GM18951 (cell line): Measurements from ENCODE around the gene TMEM120A.

Experiments used
- POLR2A ChIP-seq: IDR thresholded peaks from 4 replicates; pipeline ENCODE4 v1.6.1; 2011; ENCODE audit warnings: mild to moderate bottlenecking; ENCODE audit not compliant: insufficient read length, insufficient read depth; ENCODE audit errors: extremely low read depth
- in situ Hi-C: fragments of 300-500 bp; cut with MboI; formaldehyde crosslinking; loops from one replicate; pipeline ENCODE4 v1.12.0; 2022; ENCODE audit warnings: low sequenced_read_pairs, mixed read lengths, inconsistent platforms; ENCODE audit not compliant: unreplicated experiment

The TMEM120A gene

DNA sequence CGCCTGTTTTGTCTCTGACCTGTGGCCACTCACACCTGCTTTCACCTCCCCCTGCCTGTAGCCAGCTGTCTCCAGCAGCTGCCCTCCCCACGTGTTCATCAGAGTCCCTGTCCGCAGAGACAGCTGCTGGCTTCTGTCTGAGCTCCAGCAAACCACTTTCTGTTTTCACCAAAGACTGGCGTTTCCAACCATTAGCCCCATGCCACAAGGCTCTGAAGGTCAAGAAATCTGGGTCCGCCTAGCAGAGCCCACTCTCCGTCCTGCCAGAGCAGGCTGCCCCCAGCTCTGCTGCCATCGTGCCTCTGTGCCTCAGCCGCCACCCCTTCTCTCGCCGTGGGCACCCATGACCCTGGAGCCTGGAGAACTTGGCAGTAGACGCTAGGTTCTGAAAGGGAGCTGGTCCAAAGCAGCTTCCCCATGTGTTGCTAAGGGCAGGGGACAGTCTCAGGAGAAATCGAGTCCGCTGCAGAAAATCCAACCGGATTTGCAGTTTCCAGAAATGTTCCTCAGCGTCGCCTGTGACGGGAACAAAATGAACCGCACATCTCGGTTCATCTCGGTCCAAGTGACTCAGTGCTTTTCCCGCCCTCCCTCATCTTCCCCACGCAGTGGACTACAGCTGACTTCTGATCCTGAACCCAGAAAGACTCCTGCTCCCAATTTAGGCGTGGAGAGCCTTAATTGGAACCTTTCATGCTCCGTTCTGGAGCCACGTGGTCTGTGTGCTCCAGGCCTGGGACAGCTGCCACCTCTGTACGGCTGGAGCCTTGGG, 28.0 kb downstream of the TMEM120A start:
- no peak for TF ChIP-seq POLR2A
- in situ Hi-C loops: no loop called here

DNA sequence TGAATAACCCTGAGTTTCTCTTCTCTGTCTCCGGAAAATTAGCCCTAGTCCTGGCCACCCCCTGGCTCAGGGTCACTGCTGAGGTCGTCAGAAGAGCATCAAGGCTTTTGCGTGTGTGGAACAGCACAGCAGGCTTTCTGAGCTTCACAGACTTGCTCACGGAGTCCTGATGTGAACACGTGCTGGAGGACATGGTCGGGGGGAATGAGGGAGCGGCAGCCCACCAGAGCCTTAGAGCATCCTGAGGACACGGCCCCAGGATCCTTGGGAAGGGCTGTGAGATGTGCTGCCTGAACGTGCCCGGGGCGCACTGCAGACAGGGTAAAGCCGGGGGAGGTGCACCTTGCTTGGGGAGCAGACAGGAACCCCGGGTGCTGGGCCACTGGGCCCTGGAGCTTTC, 28.8 kb downstream of the TMEM120A start:
- in situ Hi-C loops: no loop called here
- no peak for TF ChIP-seq POLR2A

DNA sequence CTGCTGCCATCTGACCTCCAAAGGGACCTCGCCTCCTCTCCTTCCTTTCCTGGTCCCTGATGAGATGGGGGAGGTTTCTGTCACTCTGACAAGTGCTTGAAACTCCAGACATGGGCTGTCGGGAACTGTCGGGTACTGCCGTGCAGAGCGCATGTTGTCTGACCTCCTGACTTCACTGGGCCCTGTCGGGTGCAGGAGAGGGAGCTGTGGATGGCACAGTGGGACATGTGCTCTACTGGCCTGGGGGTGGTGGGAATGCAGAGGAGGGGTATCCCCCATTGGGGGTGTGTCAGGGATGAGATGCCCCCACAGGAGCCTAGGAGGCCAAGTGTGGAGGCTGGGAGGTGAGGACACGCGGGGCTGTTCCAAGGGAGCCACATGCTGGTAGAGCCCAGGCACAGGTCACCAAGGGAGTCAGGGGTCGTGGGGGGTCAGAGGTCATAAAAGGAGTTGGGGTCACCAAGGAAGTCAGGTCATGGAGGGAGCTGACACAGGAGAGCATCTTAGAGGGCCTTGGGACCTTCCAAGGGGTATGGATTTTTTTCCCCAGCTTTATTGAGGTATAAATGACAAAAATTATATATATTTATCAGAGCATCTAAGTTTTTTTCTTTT, 30.9 kb downstream of the TMEM120A start:
- TF ChIP-seq POLR2A: no peak
- in situ Hi-C loops: no loop called here

DNA sequence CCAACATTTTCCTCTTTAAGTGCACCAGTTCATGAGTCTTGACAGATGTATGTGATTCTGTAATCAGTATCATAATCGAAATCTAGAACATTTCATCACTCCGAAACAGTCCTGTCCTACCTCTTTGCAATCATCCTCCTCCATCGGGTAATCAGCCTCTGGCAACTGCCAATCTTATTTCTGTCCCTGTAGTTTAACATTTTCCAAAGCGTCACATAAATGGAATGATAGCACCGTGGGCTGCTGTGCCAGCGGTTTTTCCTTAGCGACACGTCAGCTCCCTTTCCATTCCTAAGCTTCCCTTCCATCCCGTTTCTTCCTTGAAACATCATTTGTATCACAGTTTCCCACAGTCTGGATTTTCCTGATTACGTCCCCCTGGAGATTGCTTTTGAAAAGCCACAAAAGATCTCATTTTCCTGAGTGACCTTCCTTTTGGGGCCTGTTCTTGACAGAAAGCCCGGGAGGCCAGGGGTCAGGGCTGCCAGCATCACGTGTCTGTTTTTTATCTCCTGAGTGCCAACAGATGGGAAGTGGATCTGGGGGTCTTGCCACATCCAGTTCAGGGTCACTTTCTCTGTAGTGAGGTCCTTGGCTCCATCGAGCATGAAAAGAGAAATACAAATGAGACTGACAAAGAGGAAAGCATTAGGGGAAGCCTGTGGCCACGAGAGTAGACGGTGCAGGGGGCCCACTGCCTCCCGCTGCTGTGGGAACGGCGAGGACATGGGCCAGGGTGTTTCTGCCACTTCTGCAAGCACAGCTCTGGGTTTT, 31.6 kb downstream of the TMEM120A start:
- in situ Hi-C loops: no loop called here
- no peak for TF ChIP-seq POLR2A

DNA sequence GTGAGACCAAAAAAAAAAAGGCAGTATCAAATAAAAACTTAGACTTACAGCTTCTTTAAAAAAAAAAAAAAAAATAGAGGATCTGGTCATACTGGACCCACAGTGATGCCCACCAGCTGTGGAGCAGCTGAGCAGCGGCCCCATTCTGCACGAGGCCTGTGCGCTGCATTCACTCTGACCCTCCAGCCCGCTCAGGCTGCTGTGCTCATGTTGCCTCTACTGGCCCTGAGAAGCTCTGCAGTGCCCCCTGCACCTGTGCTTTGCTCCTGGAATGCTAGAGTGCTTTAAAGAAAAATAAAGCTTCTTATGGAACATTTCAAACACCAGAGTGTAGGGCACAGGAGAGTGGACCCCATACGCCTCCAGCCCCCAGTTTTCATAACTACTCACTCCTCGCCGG, 33.2 kb downstream of the TMEM120A start:
- in situ Hi-C loops: no loop called here
- no peak for TF ChIP-seq POLR2A

DNA sequence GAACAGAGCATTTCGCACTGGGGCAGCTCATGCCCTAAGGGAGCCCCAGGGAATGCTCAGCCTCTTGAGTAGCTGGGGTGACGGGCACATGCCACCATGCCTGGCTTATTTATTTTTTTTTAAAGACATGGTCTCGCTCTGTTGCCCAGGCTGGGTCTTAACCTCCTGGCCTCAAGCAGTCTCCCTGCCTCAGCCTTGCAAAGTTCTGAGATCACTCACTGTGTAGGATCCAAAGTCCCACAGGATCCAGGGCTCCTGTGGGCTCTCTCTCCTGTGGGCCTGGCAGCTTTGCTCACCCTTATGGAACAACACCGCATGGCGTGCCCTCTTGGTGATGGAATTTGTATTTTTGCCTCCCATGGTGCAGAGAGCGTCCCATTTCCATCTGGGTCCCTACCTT, 34.0 kb downstream of the TMEM120A start:
- TF ChIP-seq POLR2A: no peak
- in situ Hi-C loops: no loop called here

DNA sequence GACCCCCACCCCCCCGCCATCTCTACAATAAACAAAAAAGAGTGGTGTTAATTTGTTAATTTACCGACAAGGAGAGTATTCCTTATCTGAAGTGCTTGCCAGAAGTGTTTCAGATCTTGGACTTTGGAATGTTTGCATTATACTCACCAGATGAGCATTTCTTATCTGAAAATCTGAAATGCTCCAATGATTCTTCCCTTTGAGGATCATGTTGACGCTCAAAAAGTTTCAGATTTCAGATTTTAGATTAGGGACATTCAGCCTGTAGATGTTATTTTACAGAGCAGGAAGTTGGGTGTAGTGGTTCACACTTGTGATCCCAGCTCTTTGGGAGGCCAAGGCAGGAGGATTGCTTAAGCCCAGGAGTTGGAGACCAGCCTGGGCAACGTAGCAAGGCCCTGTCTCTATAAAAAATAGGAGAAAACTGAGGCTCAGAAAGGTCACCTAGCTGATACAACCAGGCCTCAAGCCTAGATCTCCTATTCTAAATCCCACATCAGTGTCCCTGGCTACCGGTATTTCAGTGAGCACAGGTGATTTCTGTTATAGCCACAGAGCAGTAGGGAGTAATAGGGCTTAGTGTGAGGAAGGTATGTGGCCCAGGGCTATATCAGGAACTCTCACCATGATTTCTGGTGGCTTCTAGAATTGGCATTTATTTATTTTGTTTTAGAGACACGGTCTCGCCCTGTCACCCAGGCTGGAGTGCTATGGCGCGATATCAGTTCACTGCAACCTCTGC, 35.4 kb downstream of the TMEM120A start:
- no peak for TF ChIP-seq POLR2A
- in situ Hi-C loops: no loop called here

DNA sequence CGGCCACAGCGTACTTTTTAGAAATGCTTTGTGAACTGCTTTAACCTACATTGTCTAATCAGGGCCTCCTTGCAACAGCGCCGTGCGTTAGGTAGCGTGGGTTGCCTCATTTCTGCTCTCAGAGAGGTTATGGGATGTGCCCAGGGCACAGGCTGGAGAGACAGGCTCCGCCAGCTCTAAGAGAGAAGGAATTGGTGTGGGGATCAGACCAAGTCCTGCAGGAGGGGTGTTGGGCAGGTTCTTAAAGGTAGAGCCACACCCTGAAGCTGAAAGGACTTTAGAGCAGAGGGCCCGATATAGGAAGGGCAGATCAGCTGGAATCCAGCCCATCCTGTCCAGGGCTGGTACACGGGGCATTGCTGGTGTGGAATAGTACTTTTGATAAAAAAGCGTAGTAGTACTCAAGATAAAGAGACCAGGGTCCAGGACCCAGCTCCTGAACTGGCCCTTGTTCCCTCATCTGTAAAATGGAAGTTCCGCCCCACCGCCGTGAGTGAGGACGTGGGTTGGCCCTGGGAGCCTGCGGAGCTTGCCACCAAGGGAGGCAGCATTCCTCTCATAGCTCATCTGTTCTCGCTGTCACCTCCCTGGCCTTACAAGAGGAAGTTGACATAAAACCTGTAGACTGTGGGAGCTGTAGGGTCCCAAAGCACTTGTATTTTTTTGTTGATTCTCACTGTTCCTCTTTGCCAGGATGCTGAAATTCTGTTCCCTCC, 37.2 kb downstream of the TMEM120A start:
- in situ Hi-C loops: no loop called here
- TF ChIP-seq POLR2A: no peak

DNA sequence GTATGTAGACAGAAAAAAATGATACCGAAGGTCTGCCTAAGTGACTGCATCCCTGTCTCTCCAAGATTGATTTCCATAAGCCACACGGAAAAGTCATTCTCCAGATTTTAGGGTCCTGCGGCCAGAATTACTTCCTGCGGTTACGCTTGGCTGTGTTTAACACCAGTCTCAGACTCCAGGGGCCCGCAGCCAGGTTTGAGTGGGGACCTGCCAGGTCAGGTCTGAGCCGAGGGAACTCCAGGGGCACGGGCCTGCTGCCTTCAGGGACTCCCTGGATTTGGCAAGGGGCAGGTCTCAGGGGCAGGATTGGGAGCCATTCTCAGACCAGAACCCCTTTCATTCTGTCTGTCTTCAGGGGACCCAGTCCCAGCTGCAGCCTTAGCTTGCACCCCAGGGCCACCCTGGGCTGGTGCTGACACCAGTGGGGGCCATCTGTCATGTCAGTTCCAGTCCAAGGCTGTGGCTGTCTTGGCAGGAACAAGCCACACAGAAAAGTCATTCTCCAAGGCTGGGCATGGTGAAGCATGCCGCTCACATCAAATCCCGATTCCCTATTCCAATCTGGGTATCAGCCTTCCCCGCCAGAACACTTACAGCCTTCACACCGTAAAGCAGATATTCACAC, 39.0 kb downstream of the TMEM120A start:
- TF ChIP-seq POLR2A: no peak
- in situ Hi-C loops: no loop called here

DNA sequence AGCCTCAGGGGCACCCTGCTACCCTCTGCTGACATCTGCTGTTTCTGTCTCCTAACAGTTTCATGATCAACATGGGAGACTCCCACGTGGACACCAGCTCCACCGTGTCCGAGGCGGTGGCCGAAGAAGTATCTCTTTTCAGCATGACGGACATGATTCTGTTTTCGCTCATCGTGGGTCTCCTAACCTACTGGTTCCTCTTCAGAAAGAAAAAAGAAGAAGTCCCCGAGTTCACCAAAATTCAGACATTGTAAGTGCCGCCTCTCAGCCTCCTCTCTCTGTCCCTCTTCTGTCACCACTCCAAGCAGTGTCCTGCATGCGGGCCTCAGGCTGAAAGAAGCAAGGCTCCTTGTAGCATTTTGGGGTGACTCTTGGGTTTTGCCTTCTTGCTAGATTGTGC, 40.5 kb downstream of the TMEM120A start:
- in situ Hi-C loops: no loop called here
- no peak for TF ChIP-seq POLR2A

DNA sequence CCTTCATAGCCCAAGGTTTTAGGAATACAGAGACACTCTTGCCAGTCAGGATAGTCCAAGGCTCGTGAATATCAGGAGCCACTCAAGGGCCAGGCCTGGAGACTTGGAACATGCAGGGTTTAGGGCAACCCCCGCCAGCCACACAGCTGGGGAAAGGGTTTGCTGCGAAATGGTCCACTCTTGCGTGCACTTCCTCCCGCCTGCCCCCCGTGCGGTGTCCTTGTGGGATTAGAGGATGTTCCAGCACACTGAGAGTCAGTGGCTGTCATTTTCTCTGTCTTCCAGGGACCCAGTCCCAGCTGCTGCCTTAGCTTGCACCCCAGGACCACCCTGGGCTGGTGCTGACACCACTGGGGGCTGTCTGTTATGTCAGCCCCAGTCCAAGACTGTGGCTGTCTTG, 41.0 kb downstream of the TMEM120A start:
- no peak for TF ChIP-seq POLR2A
- in situ Hi-C loops: no loop called here

DNA sequence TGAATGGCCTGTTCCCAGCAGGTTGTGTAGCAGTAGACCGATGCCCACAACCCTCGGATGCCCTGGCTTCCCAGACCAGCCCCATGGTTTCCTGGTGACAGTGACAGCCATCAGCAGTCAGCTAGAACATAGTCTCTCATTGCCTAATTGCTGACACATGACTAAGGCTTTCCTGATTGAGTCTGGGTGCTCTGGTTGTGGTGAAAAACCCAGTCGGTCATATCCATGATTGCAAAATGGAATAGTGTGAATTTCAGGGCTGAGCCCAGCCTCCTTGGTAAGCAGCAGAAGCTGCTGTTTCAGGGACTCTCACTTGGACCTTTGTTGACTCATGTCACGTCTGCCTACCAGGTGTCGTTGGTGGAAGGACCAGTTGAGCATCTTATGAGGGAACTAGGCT, 42.9 kb downstream of the TMEM120A start:
- TF ChIP-seq POLR2A: no peak
- in situ Hi-C loops: no loop called here
